PC-3 (cell line): Measurements from ENCODE around the gene ZBTB24. TPM values are rescaled to one million over a fixed set of nuclear protein-coding genes. Genes with fewer than 3 reads are reported as not detected.
"Not testable (repeated sequence)": the region's sequence is repeated elsewhere in the genome, so short reads cannot be mapped to it uniquely, and the experiment has no call there.

ENCODE experiments used
- ATAC-seq: fragments of 200-7000 bp; cut with Tn5 transposase; 2 replicates; pipeline ENCODE4 v1.9.1; 2020; ENCODE audit warnings: mild to moderate bottlenecking, moderate library complexity
- BruUV-seq: library from RNA; stranded (reverse); fragments of 400-500 nt; replicated peaks from 2 replicates; lab custom pipeline; 2021; lab: Mats Ljungman, UMichigan
- CTCF ChIA-PET: fragments of 300-600 bp; sonication (Branson Sonifier 250); formaldehyde crosslinking; loops from one replicate; lab custom pipeline; 2022; ENCODE audit warnings: antibody characterized with exemption; lab: Charles Lee
- POLR2A ChIA-PET: fragments of 300-600 bp; sonication (Branson Sonifier 250); formaldehyde crosslinking; loops from one replicate; lab custom pipeline; 2022; ENCODE audit warnings: antibody characterized with exemption; ENCODE audit not compliant: unreplicated experiment; lab: Charles Lee
- DNase-seq: peaks from one replicate; pipeline ENCODE4 v3.0.0-alpha.2; 2015
- H2AFZ ChIP-seq: fragments of 300-600 bp; sonication (generic); 2 replicates; pipeline ENCODE4 v1.6.0; 2016; ENCODE audit warnings: antibody characterized with exemption, low read length
- H3F3A ChIP-seq: fragments of 300-600 bp; sonication (generic); one replicate; pipeline ENCODE4 v1.6.0; 2017; ENCODE audit warnings: antibody characterized with exemption, low read length, control low read depth, mild to moderate bottlenecking; ENCODE audit not compliant: unreplicated experiment
- H3K27ac ChIP-seq: fragments of 300-600 bp; sonication (generic); 2 replicates; pipeline ENCODE4 v1.5.1; 2016; ENCODE audit warnings: mild to moderate bottlenecking, low read length
- H3K27me3 ChIP-seq: fragments of 300-600 bp; sonication (generic); 2 replicates; pipeline ENCODE4 v1.6.1; 2016; ENCODE audit warnings: low read length, mixed read lengths
- H3K36me3 ChIP-seq: fragments of 300-600 bp; sonication (generic); 2 replicates; pipeline ENCODE4 v1.6.1; 2016; ENCODE audit warnings: low read depth, mixed run types, low read length, mixed read lengths
- H3K4me1 ChIP-seq: fragments of 300-600 bp; sonication (generic); 2 replicates; pipeline ENCODE4 v1.5.1; 2016; ENCODE audit warnings: low read length; ENCODE audit not compliant: insufficient read depth
- H3K4me2 ChIP-seq: fragments of 300-600 bp; sonication (generic); 2 replicates; pipeline ENCODE4 v1.6.0; 2016; ENCODE audit warnings: low read length
- H3K4me3 ChIP-seq: fragments of 300-600 bp; sonication (generic); 2 replicates; pipeline ENCODE4 v1.5.1; 2016; ENCODE audit warnings: mild to moderate bottlenecking, low read length, mixed read lengths
- H3K79me2 ChIP-seq: fragments of 300-600 bp; sonication (generic); 2 replicates; pipeline ENCODE4 v1.6.1; 2017; ENCODE audit warnings: low read length, mixed read lengths
- H3K9ac ChIP-seq: fragments of 300-600 bp; sonication (generic); 2 replicates; pipeline ENCODE4 v1.6.0; 2016; ENCODE audit warnings: mild to moderate bottlenecking, low read length
- H3K9me2 ChIP-seq: fragments of 300-600 bp; sonication (generic); replicated peaks from 2 replicates; pipeline ENCODE4 v1.6.1; 2016; ENCODE audit warnings: mixed run types, low read length, mixed read lengths
- H3K9me3 ChIP-seq: fragments of 300-600 bp; sonication (generic); 2 replicates; pipeline ENCODE4 v1.6.1; 2016; ENCODE audit warnings: low read length, mixed read lengths
- H4K20me1 ChIP-seq: fragments of 300-600 bp; sonication (generic); 2 replicates; pipeline ENCODE4 v1.6.1; 2016; ENCODE audit warnings: low read length, mixed read lengths
- EZH2 ChIP-seq: fragments of 300-600 bp; sonication (generic); IDR thresholded peaks from one replicate; pipeline ENCODE4 v1.6.1; 2017; ENCODE audit warnings: antibody characterized with exemption, mild to moderate bottlenecking, low read length; ENCODE audit not compliant: unreplicated experiment
- EZH2phosphoT487 ChIP-seq: fragments of 300-600 bp; sonication (generic); IDR thresholded peaks from 2 replicates; pipeline ENCODE4 v1.6.1; 2018; ENCODE audit warnings: mild to moderate bottlenecking, antibody characterized with exemption, low read length, borderline replicate concordance
- intact Hi-C: fragments of 100-400 bp; cut with micrococcal nuclease; formaldehyde crosslinking; loops from 2 replicates; pipeline ENCODE4 v1.9.0; 2023
- total RNA-seq: library from RNA; depleted of rRNA; stranded (reverse); fragments of >200 nt; gene quantifications from 2 replicates; pipeline ENCODE4 v1.2.3, GENCODE V29; 2014
- TF ChIP-seq, protein P1 (sequence below): fragments of 300-600 bp; sonication (generic); conservative IDR thresholded peaks from 2 replicates; pipeline ENCODE4 v1.5.1; 2017; ENCODE audit warnings: antibody characterized with exemption, low read depth, mild to moderate bottlenecking, low read length

Gene ZBTB24
- total RNA-seq, 1 experiment from 2014 or later = 6.1 TPM

GRCh38 chr6:109523478-109523877, 40.5 kb upstream of the ZBTB24 start:
- ATAC-seq (peak; percentile 52; the same call in 1 of the 2 replicates), DNase-seq (peak; percentile 79)
- H3K4me3 ChIP-seq = no peak overlapping the region
- H3K9me2 ChIP-seq = no peaks in the 10 kb centered on the region
- H3K4me2 ChIP-seq = peak overlapping the region; percentile 29; the same call in 1 of the 2 replicates
- H3K9ac ChIP-seq = no peak overlapping the region
- no peak overlapping the region for H2AFZ ChIP-seq
- TF ChIP-seq EZH2phosphoT487 (no peak), EZH2 (no peak)
- TF ChIP-seq, protein P1, sequence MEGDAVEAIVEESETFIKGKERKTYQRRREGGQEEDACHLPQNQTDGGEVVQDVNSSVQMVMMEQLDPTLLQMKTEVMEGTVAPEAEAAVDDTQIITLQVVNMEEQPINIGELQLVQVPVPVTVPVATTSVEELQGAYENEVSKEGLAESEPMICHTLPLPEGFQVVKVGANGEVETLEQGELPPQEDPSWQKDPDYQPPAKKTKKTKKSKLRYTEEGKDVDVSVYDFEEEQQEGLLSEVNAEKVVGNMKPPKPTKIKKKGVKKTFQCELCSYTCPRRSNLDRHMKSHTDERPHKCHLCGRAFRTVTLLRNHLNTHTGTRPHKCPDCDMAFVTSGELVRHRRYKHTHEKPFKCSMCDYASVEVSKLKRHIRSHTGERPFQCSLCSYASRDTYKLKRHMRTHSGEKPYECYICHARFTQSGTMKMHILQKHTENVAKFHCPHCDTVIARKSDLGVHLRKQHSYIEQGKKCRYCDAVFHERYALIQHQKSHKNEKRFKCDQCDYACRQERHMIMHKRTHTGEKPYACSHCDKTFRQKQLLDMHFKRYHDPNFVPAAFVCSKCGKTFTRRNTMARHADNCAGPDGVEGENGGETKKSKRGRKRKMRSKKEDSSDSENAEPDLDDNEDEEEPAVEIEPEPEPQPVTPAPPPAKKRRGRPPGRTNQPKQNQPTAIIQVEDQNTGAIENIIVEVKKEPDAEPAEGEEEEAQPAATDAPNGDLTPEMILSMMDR = no peak
- intact Hi-C loops = loop anchor here (5.0 kb wide), 1 partner anchor 41 kb away; the partner anchor contains the start of gene ZBTB24
- no TSS peak for BruUV-seq
- H3F3A ChIP-seq = no peaks in the 10 kb centered on the region
- no peaks in the 10 kb centered on the region for H3K27me3 ChIP-seq
- peaks cover 4% of the 10 kb centered on the region; the same call in 1 of the 2 replicates for H3K4me1 ChIP-seq
- no peaks in the 10 kb centered on the region for H4K20me1 ChIP-seq
- CTCF ChIA-PET = no interaction called here
- no peaks in the 10 kb centered on the region for H3K36me3 ChIP-seq
- POLR2A ChIA-PET = no interaction called here
- H3K9me3 ChIP-seq = no peaks in the 10 kb centered on the region
- H3K79me2 ChIP-seq = no peaks in the 10 kb centered on the region
- H3K27ac ChIP-seq = no peak overlapping the region

DNA sequence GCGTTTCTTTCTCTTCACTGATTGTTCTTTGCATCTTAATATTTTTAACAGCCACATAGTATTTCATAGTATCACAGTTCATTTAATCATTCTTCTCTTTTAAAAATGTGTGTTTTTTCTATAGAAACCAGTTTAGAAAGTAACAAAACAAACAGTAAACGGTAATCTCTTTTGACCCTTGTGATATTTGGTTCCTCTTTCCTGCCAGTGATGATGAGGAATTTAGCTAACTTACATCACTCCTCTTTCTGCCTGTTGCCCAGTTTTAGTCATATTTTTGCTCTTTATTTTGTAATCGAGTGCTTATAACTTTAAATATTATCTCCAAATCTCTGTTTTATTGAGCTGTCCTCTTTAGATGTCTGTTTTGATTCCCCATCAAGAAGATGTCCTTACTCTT, 38.1 kb upstream of the ZBTB24 start:
- Histone ChIP-seq H3K79me2 (no peaks in the 10 kb centered on the region), H4K20me1 (no peaks in the 10 kb centered on the region), H3K36me3 (no peaks in the 10 kb centered on the region), H3K4me1 (peaks cover 4% of the 10 kb centered on the region; the same call in 1 of the 2 replicates), H2AFZ (no peak overlapping the region), H3F3A (no peaks in the 10 kb centered on the region), H3K9me3 (no peaks in the 10 kb centered on the region), H3K4me3 (no peak overlapping the region), H3K27me3 (no peaks in the 10 kb centered on the region), H3K9ac (no peak overlapping the region), H3K4me2 (no peak overlapping the region), H3K27ac (no peak overlapping the region), H3K9me2 (no peaks in the 10 kb centered on the region)
- CTCF ChIA-PET = no interaction called here
- DNase-seq = no peak
- TF ChIP-seq, protein P1 = no peak
- TF ChIP-seq EZH2 = no peak
- TF ChIP-seq EZH2phosphoT487 = no peak
- BruUV-seq = no TSS peak
- intact Hi-C loops = loop anchor here (5.0 kb wide), 1 partner anchor 39 kb away; the partner anchor contains the start of gene ZBTB24
- POLR2A ChIA-PET = no interaction called here
- no peak for ATAC-seq

DNA sequence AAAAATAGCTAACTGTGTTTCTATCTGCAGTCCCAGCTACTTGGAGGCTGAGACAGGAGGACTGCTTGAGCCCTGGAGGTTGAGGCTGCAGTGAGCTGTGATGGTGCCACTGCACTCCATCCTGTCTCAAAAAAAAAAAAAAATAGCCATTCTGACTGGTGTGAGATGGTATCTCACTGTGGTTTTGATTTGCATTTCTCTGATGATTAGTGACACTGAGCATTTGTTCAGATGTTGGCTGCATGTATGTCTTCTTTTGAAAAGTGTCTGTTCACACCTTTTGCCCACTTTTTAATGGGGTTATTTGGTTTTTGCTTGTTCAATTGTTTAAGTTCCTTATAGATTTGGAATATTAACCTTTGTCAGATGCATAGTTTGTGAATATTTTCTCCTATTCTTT, 36.6 kb upstream of the ZBTB24 start:
- intact Hi-C loops = loop anchor here (5.0 kb wide), 1 partner anchor 37 kb away; the partner anchor contains the start of gene ZBTB24
- H3K27ac ChIP-seq, H3K9ac ChIP-seq, H2AFZ ChIP-seq, DNase-seq, H3K79me2 ChIP-seq, H3K4me1 ChIP-seq, H3K4me3 ChIP-seq, H3K36me3 ChIP-seq, H3K27me3 ChIP-seq, POLR2A ChIA-PET, CTCF ChIA-PET, H3K9me3 ChIP-seq, H4K20me1 ChIP-seq, BruUV-seq, H3K9me2 ChIP-seq, ATAC-seq, H3K4me2 ChIP-seq, H3F3A ChIP-seq: not testable (repeated sequence)
